ENCODE results near the gene RASA4B. TPM values are rescaled to one million over a fixed set of nuclear protein-coding genes. Genes with fewer than 3 reads are reported as not detected.

RASA4B gene
- polyA plus RNA-seq, 1 donor (not counting 4 experiments of a cell fraction or from before 2014, with no cell fraction given): 0.49 TPM

DNA sequence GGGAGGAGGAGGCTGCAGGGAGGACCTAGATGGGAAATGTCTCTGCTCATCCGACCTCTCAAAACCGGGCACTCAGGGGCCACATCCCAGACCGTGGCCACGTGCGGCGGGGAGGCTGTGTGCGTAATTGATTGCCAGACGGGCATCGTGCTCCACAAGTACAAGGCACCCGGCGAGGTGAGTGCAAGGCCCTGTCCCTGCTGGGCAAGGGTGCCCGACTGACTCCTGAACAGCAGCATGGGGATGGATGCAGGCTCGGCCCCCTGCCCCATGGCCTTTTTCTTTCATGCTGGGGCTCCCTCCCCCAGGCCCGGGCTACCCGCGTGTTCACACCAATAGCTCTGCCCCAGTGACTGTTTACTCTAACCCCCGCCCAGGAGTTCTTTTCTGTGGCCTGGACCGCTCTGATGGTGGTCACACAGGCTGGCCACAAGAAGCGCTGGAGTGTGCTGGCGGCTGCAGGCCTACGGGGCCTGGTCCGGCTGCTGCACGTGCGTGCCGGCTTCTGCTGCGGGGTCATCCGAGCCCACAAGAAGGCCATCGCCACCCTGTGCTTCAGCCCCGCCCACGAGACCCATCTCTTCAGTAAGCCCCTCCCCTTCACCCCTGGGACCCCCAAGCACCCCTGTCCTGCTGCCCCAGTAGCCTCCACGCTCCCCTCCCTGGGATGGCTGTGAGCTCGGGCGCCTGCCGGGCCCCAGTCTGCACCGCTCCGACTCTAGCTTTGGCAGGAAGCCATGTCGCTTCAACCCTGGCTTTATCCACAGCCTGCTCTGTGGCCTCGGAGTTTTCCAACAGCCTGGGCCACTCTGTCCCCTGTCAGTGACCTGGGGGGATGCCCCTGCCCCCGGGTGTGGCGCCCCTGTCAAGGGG, 48.9 kb downstream of the RASA4B start:
- Histone ChIP-seq H3K9ac (ENCODE audit: control insufficient read depth, extremely low read depth, insufficient read depth, low read length) (no peak overlapping the region), H3K36me3 (ENCODE audit: control insufficient read depth in 2 of 2, extremely low read depth in 1 of 2, insufficient read depth in 2 of 2, low read length in 2 of 2) (peaks cover 6 to 8% of the 10 kb centered on the region in 2 experiments), H3K9me1 (ENCODE audit: control insufficient read depth, extremely low read depth, insufficient read depth, low read length) (no peaks in the 10 kb centered on the region), H2AFZ (ENCODE audit: control insufficient read depth, low read length) (no peak overlapping the region), H3K4me3 (ENCODE audit: control insufficient read depth in 2 of 3, extremely low read depth in 1 of 3, insufficient read depth in 2 of 3, low read depth in 1 of 3, low read length in 3 of 3) (no peak overlapping the region), H3K27ac (ENCODE audit: control insufficient read depth, insufficient read depth, low read length) (no peak overlapping the region), H3K4me1 (ENCODE audit: control insufficient read depth, extremely low read depth, insufficient read depth, low read length) (peaks cover 12% of the 10 kb centered on the region), H3K27me3 (ENCODE audit: control insufficient read depth, extremely low read depth, insufficient read depth, low read length) (no peaks in the 10 kb centered on the region), H4K20me1 (ENCODE audit: control insufficient read depth, extremely low read depth, insufficient read depth, low read length) (no peaks in the 10 kb centered on the region), H3K4me2 (ENCODE audit: control insufficient read depth, extremely low read depth, insufficient read depth, low read depth, low read length) (no peak overlapping the region), H3K79me2 (ENCODE audit: control insufficient read depth, insufficient read depth, low read length) (peaks cover 13% of the 10 kb centered on the region), H3K9me3 (ENCODE audit: control insufficient read depth, low read depth, low read length) (no peaks in the 10 kb centered on the region)
- FAIRE-seq (no peak), DNase-seq (ENCODE audit: low read depth, low spot score) (no peak)
- dilution Hi-C loops (cut with MboI; ENCODE audit: extremely low pct_ligation_motif_present, low sequenced_read_pairs): no loop called here
- TF ChIP-seq, protein P1, sequence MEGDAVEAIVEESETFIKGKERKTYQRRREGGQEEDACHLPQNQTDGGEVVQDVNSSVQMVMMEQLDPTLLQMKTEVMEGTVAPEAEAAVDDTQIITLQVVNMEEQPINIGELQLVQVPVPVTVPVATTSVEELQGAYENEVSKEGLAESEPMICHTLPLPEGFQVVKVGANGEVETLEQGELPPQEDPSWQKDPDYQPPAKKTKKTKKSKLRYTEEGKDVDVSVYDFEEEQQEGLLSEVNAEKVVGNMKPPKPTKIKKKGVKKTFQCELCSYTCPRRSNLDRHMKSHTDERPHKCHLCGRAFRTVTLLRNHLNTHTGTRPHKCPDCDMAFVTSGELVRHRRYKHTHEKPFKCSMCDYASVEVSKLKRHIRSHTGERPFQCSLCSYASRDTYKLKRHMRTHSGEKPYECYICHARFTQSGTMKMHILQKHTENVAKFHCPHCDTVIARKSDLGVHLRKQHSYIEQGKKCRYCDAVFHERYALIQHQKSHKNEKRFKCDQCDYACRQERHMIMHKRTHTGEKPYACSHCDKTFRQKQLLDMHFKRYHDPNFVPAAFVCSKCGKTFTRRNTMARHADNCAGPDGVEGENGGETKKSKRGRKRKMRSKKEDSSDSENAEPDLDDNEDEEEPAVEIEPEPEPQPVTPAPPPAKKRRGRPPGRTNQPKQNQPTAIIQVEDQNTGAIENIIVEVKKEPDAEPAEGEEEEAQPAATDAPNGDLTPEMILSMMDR (optimal IDR thresholded peaks at IDR 0.05 in 1 of 3, IDR thresholded peaks at IDR 0.05 in 1 of 3, conservative IDR thresholded peaks at IDR 0.05 in 1 of 3; ENCODE audit: extremely low read depth in 1 of 3, insufficient read depth in 2 of 3, low read length in 3 of 3): no peak
- TF ChIP-seq EZH2 (IDR thresholded peaks at IDR 0.05; ENCODE audit: low read length): no peak

DNA sequence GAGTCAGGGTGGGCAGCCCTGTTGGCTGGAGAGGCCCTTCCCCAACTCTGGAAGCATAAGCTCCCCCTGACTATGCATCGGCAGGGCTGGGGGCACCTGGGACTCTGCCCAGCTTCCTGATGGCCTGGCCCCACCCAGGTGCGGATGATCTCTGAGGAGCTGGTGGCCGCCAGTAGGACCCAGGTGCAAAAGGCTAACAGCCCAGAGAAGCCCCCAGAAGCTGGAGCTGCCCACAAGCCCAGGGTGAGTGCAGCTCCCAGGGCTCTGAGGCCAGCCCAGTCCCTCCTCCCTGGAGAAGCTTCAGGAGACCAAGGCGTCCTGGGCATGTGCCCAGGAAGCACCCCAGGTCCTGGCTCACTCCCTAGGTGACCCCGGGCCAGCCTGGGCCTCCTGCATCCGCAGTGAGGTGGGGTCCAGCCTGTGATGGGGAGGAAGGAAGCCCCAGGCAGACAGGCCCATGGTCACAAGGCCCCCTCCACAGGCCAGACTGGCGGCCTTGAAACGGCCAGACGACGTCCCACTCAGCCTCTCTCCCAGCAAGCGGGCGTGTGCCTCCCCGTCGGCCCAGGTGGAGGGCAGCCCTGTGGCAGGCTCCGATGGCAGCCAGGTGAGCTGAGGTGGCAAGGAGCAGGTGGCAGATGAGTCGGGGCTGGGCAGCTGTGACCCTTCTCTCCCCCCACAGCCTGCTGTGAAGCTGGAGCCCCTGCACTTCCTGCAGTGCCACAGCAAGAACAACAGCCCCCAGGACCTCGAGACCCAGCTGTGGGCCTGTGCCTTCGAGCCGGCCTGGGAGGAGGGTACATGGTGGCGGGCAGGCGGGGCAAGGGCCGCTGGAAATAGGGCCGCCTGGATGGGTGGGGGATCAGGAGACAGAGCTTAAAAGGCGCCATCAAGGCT, 49.7 kb downstream of the RASA4B start:
- FAIRE-seq (no peak), DNase-seq (ENCODE audit: low read depth, low spot score) (no peak)
- Histone ChIP-seq H3K9ac (ENCODE audit: control insufficient read depth, extremely low read depth, insufficient read depth, low read length) (no peak overlapping the region), H3K4me2 (ENCODE audit: control insufficient read depth, extremely low read depth, insufficient read depth, low read depth, low read length) (no peak overlapping the region), H3K27ac (ENCODE audit: control insufficient read depth, insufficient read depth, low read length) (no peak overlapping the region), H4K20me1 (ENCODE audit: control insufficient read depth, extremely low read depth, insufficient read depth, low read length) (no peaks in the 10 kb centered on the region), H2AFZ (ENCODE audit: control insufficient read depth, low read length) (no peak overlapping the region), H3K9me3 (ENCODE audit: control insufficient read depth, low read depth, low read length) (no peaks in the 10 kb centered on the region), H3K9me1 (ENCODE audit: control insufficient read depth, extremely low read depth, insufficient read depth, low read length) (no peaks in the 10 kb centered on the region), H3K36me3 (ENCODE audit: control insufficient read depth in 2 of 2, extremely low read depth in 1 of 2, insufficient read depth in 2 of 2, low read length in 2 of 2) (peaks cover 5 to 8% of the 10 kb centered on the region in 2 experiments), H3K79me2 (ENCODE audit: control insufficient read depth, insufficient read depth, low read length) (peaks cover 16% of the 10 kb centered on the region), H3K27me3 (ENCODE audit: control insufficient read depth, extremely low read depth, insufficient read depth, low read length) (no peaks in the 10 kb centered on the region), H3K4me1 (ENCODE audit: control insufficient read depth, extremely low read depth, insufficient read depth, low read length) (peaks cover 14% of the 10 kb centered on the region), H3K4me3 (ENCODE audit: control insufficient read depth in 2 of 3, extremely low read depth in 1 of 3, insufficient read depth in 2 of 3, low read depth in 1 of 3, low read length in 3 of 3) (no peak overlapping the region)
- dilution Hi-C loops (cut with MboI; ENCODE audit: extremely low pct_ligation_motif_present, low sequenced_read_pairs): no loop called here
- TF ChIP-seq, protein P1 (optimal IDR thresholded peaks at IDR 0.05 in 1 of 3, IDR thresholded peaks at IDR 0.05 in 1 of 3, conservative IDR thresholded peaks at IDR 0.05 in 1 of 3; ENCODE audit: extremely low read depth in 1 of 3, insufficient read depth in 2 of 3, low read length in 3 of 3): no peak
- TF ChIP-seq EZH2 (IDR thresholded peaks at IDR 0.05; ENCODE audit: low read length): no peak
